DND-41 (cell line): ENCODE results near the gene OR5T3.

Experiments used
- ATAC-seq: fragments of 200-7000 bp; cut with Tn5 transposase; 3 replicates; pipeline ENCODE4 v1.9.1; 2021; ENCODE audit warnings: low read depth; ENCODE audit not compliant: insufficient read depth
- DNase-seq: peaks from one replicate; pipeline ENCODE4 v3.0.0-alpha.2; 2020
- H2AFZ ChIP-seq: 2 replicates; pipeline ENCODE4 v1.6.0; 2012; ENCODE audit warnings: low read depth, low read length
- H3K27ac ChIP-seq: 2 replicates; pipeline ENCODE4 v1.5.1; 2012; ENCODE audit warnings: low read length, inconsistent platforms
- H3K27me3 ChIP-seq: fragments of 200-600 bp; sonication (generic); 2 replicates; pipeline ENCODE4 v1.6.0; 2012; ENCODE audit warnings: low read length, mild to moderate bottlenecking, inconsistent platforms; ENCODE audit not compliant: insufficient read depth, poor library complexity
- H3K36me3 ChIP-seq: 2 replicates; pipeline ENCODE4 v1.5.1; 2012; ENCODE audit warnings: low read length, inconsistent platforms; ENCODE audit not compliant: insufficient read depth
- H3K4me1 ChIP-seq: 2 replicates; pipeline ENCODE4 v1.5.1; 2012; ENCODE audit warnings: mild to moderate bottlenecking, low read length; ENCODE audit not compliant: insufficient read depth
- H3K4me2 ChIP-seq: 2 replicates; pipeline ENCODE4 v1.6.0; 2012; ENCODE audit warnings: mild to moderate bottlenecking, moderate library complexity, low read length, inconsistent platforms; ENCODE audit not compliant: insufficient read depth
- H3K4me3 ChIP-seq, 2 experiments: fragments of 200-600 bp in 1 of 2; shearing (Covaris generic) in 1 of 2; 2 replicates each; pipeline ENCODE4 v1.5.1; 2012 to 2016; ENCODE audit warnings: inconsistent platforms in 2 of 2, low read length in 2 of 2, mild to moderate bottlenecking in 2 of 2, low read depth in 1 of 2, moderate library complexity in 1 of 2
- H3K79me2 ChIP-seq: 2 replicates; pipeline ENCODE4 v1.6.0; 2012; ENCODE audit warnings: low read length, inconsistent platforms; ENCODE audit not compliant: insufficient read depth
- H3K9ac ChIP-seq: 2 replicates; pipeline ENCODE4 v1.6.0; 2012; ENCODE audit warnings: low read depth, mild to moderate bottlenecking, inconsistent platforms, low read length, moderate library complexity
- H3K9me3 ChIP-seq: 2 replicates; pipeline ENCODE4 v1.5.1; 2012; ENCODE audit warnings: low read length, moderate library complexity, mild to moderate bottlenecking, inconsistent platforms; ENCODE audit not compliant: insufficient read depth, severe bottlenecking
- H4K20me1 ChIP-seq: 2 replicates; pipeline ENCODE4 v1.6.0; 2012; ENCODE audit warnings: low read length; ENCODE audit not compliant: insufficient read depth
- CTCF ChIP-seq: IDR thresholded peaks from 2 replicates; pipeline ENCODE4 v1.5.1; 2012; ENCODE audit warnings: borderline replicate concordance, low read length, moderate library complexity, mild to moderate bottlenecking; ENCODE audit not compliant: poor library complexity, severe bottlenecking; ENCODE audit errors: extremely low read depth
- EZH2 ChIP-seq: IDR thresholded peaks from 3 replicates; pipeline ENCODE4 v1.6.1; 2012; ENCODE audit warnings: borderline replicate concordance, low read depth, mild to moderate bottlenecking, moderate library complexity, low read length, inconsistent platforms; ENCODE audit not compliant: severe bottlenecking

OR5T3 gene

GRCh38 chr11:56234155-56234554 is 17.9 kb upstream of the OR5T3 start, which contains the start of gene OR5T2:
TSS of gene OR5T2 (minus strand) at chr11:56234255. CDS start at chr11:56233062, 1,193 bp downstream.
- Histone ChIP-seq H2AFZ (no peak within 1 kb of the TSS), H3K4me3 (no peak within 1 kb of the TSS), H3K36me3 (no peaks in the 10 kb centered on the region), H3K27me3 (no peaks in the 10 kb centered on the region), H3K27ac (no peak within 1 kb of the TSS), H4K20me1 (no peaks in the 10 kb centered on the region), H3K4me2 (no peak within 1 kb of the TSS), H3K4me1 (no peaks in the 10 kb centered on the region), H3K79me2 (no peaks in the 10 kb centered on the region), H3K9me3 (no peaks in the 10 kb centered on the region), H3K9ac (no peak within 1 kb of the TSS)
- TF ChIP-seq CTCF (no peak), EZH2 (no peak)
- DNase-seq (no peak), ATAC-seq (no peak)

- H3K4me1 ChIP-seq = no peaks in the 10 kb centered on the region
- H3K9me3 ChIP-seq = no peaks in the 10 kb centered on the region
- no peaks in the 10 kb centered on the region for H4K20me1 ChIP-seq
- H3K4me2 ChIP-seq = no peak overlapping the region
- no peak overlapping the region for H3K9ac ChIP-seq
- H3K4me3 ChIP-seq = no peak overlapping the region
- H3K79me2 ChIP-seq = no peaks in the 10 kb centered on the region
- no peak overlapping the region for H2AFZ ChIP-seq
- DNase-seq (no peak), ATAC-seq (no peak)
- no peak for TF ChIP-seq EZH2
- no peak for TF ChIP-seq CTCF
- H3K27ac ChIP-seq = no peak overlapping the region
- H3K36me3 ChIP-seq = no peaks in the 10 kb centered on the region
- no peaks in the 10 kb centered on the region for H3K27me3 ChIP-seq
These were observed 19.0 kb downstream of the OR5T3 start for GRCh38 chr11:56271092-56271491.

GRCh38 chr11:56273854-56274253 is 21.8 kb downstream of the OR5T3 start, which contains the start of gene OR5T1:
TSS of gene OR5T1 (plus strand) at chr11:56274154. CDS start at chr11:56275639, 1,485 bp downstream.
- Histone ChIP-seq H4K20me1 (no peaks in the 10 kb centered on the region), H3K79me2 (no peaks in the 10 kb centered on the region), H3K4me3 (no peak within 1 kb of the TSS), H3K27ac (no peak within 1 kb of the TSS), H3K9ac (no peak within 1 kb of the TSS), H3K4me2 (no peak within 1 kb of the TSS), H3K36me3 (no peaks in the 10 kb centered on the region), H3K27me3 (no peaks in the 10 kb centered on the region), H2AFZ (no peak within 1 kb of the TSS), H3K4me1 (no peaks in the 10 kb centered on the region), H3K9me3 (no peaks in the 10 kb centered on the region)
- DNase-seq (no peak), ATAC-seq (no peak)
- no peak for TF ChIP-seq CTCF
- TF ChIP-seq EZH2 = no peak

- Histone ChIP-seq H3K36me3 (no peaks in the 10 kb centered on the region), H3K4me1 (no peaks in the 10 kb centered on the region), H3K9ac (no peak within 1 kb of the TSS), H3K79me2 (no peaks in the 10 kb centered on the region), H3K27me3 (no peaks in the 10 kb centered on the region), H3K4me2 (no peak within 1 kb of the TSS), H4K20me1 (no peaks in the 10 kb centered on the region), H2AFZ (no peak within 1 kb of the TSS), H3K27ac (no peak within 1 kb of the TSS), H3K9me3 (no peaks in the 10 kb centered on the region), H3K4me3 (no peak within 1 kb of the TSS)
- TF ChIP-seq CTCF (no peak), EZH2 (no peak)
- DNase-seq (no peak), ATAC-seq (no peak)
These were observed 40.1 kb downstream of the OR5T3 start, which contains the start of gene OR8H1 for GRCh38 chr11:56292154-56292553. TSS of gene OR8H1 (minus strand) at chr11:56292254. CDS start at chr11:56291062, 1,192 bp downstream.
